CD4-positive, alpha-beta T cell treated with Interleukin-2 at 100 ng/mL for 4 hours (primary cell): Measurements from ENCODE around the gene PCDHB16.
"Not testable (repeated sequence)": the region's sequence is repeated elsewhere in the genome, so short reads cannot be mapped to it uniquely, and the experiment has no call there.

ENCODE experiments used
- DNase-seq: peaks from one replicate; pipeline ENCODE4 v3.0.0-alpha.2; 2020; ENCODE audit warnings: low spot score

The PCDHB16 gene

DNA sequence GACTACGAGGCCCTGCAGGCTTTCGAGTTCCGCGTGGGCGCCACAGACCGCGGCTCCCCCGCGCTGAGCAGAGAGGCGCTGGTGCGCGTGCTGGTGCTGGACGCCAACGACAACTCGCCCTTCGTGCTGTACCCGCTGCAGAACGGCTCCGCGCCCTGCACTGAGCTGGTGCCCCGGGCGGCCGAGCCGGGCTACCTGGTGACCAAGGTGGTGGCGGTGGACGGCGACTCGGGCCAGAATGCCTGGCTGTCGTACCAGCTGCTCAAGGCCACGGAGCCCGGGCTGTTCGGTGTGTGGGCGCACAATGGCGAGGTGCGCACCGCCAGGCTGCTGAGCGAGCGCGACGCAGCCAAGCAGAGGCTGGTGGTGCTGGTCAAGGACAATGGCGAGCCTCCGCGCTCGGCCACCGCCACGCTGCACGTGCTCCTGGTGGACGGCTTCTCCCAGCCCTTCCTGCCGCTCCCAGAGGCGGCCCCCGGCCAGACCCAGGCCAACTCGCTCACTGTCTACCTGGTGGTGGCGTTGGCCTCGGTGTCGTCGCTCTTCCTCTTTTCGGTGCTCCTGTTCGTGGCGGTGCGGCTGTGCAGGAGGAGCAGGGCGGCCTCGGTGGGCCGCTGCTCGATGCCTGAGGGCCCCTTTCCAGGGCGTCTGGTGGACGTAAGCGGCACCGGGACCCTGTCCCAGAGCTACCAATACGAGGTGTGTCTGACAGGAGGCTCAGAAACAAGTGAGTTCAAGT, 2.1 kb downstream of the PCDHB16 start:
- DNase-seq: not testable (repeated sequence)

- DNase-seq: peak; percentile 26
Measured at GRCh38 chr5:141186897-141187512, 4.8 kb downstream of the PCDHB16 start, which contains the start of gene PCDHB9. PCDHB9 (plus strand) TSS chr5:141187161; CDS start chr5:141187319, 158 bp downstream.

GRCh38 chr5:141188682-141189081, 6.5 kb downstream of the PCDHB16 start:
- not testable (repeated sequence) for DNase-seq

- DNase-seq: not testable (repeated sequence)
Measured at GRCh38 chr5:141189131-141189530, 6.9 kb downstream of the PCDHB16 start.

DNA sequence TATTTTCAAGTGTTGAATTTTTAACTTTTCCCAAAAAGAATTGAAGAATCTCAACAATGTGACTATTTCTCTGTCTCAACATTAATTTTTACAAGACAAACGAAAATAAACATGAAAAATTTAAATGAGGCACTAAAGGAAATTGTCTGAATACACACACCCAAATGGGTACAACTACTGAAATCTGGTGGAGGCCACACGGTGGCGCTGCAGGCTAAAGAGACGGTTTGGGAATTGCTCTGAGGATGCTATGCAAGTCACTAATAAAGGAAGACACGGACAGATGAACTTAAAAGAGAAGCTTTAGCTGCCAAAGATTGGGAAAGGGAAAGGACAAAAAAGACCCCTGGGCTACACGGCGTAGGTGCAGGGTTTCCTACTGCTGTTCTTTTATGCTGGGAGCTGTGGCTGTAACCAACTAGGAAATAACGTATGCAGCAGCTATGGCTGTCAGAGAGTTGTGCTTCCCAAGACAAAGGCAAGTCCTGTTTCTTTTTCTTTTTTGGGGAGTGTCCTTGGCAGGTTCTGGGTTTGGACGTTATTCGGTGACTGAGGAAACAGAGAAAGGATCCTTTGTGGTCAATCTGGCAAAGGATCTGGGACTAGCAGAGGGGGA, 10.0 kb downstream of the PCDHB16 start, which contains the start of gene PCDHB10:
TSS of gene PCDHB10 (plus strand) at position 244 of the 616 bp plus-strand sequence. CDS start at position 444, 200 bp downstream.
- DNase-seq: no peak

DNA sequence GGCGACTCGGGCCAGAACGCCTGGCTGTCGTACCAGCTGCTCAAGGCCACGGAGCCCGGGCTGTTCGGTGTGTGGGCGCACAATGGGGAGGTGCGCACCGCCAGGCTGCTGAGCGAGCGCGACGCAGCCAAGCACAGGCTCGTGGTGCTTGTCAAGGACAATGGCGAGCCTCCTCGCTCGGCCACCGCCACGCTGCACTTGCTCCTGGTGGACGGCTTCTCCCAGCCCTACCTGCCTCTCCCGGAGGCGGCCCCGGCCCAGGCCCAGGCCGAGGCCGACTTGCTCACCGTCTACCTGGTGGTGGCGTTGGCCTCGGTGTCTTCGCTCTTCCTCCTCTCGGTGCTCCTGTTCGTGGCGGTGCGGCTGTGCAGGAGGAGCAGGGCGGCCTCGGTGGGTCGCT, 12.1 kb downstream of the PCDHB16 start:
- not testable (repeated sequence) for DNase-seq

DNA sequence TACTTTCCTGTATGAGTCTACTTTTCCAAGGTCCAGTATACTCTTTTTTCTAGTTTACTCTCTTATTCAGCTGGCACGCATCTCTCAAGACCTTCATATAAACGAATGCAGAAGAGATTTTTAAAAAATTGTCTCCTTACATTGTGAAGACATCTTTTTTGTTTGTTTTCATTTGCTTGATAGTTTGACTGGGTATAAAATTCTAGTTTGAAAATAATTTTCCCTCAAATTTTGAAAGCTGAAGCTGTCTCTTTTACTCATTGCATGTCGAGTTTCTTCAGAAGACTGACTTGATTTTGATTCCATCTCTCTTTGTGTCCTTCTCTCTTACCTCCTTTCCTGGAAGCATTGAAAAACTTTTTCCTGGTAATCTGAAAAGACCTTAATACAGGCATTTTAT, 14.2 kb downstream of the PCDHB16 start:
- no peak for DNase-seq

GRCh38 chr5:141199359-141200235, 17.4 kb downstream of the PCDHB16 start, which contains the start of gene PCDHB11:
PCDHB11 (plus strand) TSS chr5:141199627; CDS start chr5:141199775, 148 bp downstream.
- no peak for DNase-seq

GRCh38 chr5:141201126-141201525, 18.9 kb downstream of the PCDHB16 start:
- not testable (repeated sequence) for DNase-seq

DNA sequence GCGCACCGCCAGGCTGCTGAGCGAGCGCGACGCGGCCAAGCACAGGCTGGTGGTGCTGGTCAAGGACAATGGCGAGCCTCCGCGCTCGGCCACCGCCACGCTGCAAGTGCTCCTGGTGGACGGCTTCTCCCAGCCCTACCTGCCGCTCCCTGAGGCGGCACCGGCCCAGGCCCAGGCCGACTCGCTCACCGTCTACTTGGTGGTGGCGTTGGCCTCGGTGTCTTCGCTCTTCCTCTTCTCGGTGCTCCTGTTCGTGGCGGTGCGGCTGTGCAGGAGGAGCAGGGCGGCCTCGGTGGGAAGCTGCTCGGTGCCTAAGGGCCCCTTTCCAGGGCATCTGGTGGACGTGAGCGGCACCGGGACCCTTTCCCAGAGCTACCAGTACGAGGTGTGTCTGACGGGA, 19.5 kb downstream of the PCDHB16 start:
- DNase-seq: not testable (repeated sequence)

DNA sequence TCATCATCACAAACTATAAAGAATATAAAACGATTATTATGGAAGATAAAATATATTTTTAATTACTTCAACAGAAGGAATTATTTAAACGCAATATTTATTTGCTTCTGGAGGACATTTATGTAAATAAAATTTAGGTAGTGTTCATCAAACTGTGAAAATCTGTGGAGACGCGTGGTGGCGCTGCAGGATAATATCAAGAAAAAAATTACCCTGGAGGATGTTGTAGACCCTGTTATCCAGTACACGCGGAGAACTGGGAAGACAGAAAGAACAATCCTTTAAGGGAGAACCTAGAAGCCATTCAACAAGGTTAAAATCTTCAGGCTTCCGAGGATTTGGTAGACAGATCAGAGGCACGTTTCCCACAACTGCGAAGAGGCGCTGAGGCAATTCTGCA, 26.3 kb downstream of the PCDHB16 start, which contains the start of gene PCDHB12:
TSS of gene PCDHB12 (plus strand) at position 242 of the 400 bp plus-strand sequence. CDS start 189 bp downstream, outside the sequence.
- no peak for DNase-seq

DNA sequence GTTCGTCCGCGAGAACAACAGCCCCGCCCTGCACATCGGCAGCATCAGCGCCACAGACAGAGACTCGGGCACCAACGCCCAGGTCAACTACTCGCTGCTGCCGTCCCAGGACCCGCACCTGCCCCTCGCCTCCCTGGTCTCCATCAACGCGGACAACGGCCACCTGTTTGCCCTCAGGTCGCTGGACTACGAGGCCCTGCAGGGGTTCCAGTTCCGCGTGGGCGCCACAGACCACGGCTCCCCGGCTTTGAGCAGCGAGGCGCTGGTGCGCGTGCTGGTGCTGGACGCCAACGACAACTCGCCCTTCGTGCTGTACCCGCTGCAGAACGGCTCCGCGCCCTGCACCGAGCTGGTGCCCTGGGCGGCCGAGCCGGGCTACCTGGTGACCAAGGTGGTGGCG, 28.1 kb downstream of the PCDHB16 start:
- not testable (repeated sequence) for DNase-seq

DNA sequence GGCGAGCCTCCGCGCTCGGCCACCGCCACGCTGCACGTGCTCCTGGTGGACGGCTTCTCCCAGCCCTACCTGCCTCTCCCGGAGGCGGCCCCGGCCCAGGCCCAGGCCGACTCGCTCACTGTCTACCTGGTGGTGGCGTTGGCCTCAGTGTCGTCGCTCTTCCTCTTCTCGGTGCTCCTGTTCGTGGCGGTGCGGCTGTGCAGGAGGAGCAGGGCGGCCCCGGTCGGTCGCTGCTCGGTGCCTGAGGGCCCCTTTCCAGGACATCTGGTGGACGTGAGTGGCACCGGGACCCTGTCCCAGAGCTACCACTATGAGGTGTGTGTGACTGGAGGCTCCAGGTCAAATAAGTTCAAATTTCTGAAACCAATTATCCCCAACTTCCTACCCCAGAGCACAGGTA, 28.7 kb downstream of the PCDHB16 start:
- DNase-seq: not testable (repeated sequence)

DNA sequence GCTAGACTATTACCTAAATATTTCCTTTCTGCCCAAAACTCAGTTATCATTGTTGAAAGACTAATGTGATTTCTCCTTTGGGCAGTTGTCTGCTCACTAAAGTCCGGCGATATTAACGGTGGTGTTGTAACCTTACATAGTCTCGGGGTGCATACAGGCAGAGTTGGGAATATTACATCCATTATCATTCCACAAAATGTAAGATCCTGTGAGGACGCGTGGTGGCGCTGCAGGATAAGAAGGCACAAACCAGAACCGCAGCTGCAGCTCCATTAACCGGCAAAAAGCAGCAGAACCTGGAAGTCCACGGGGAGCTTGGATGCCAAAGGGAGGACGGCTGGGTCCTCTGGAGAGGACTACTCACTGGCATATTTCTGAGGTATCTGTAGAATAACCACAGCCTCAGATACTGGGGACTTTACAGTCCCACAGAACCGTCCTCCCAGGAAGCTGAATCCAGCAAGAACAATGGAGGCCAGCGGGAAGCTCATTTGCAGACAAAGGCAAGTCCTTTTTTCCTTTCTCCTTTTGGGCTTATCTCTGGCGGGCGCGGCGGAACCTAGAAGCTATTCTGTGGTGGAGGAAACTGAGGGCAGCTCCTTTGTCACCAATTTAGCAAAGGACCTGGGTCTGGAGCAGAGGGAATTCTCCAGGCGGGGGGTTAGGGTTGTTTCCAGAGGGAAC, 31.6 kb downstream of the PCDHB16 start, which contains the start of gene PCDHB13:
TSS of gene PCDHB13 (plus strand) at position 264 of the 684 bp plus-strand sequence. CDS start at position 469, 205 bp downstream.
- peak; percentile 13 for DNase-seq

- DNase-seq: not testable (repeated sequence)
Measured at GRCh38 chr5:141214583-141214982, 32.4 kb downstream of the PCDHB16 start.

DNA sequence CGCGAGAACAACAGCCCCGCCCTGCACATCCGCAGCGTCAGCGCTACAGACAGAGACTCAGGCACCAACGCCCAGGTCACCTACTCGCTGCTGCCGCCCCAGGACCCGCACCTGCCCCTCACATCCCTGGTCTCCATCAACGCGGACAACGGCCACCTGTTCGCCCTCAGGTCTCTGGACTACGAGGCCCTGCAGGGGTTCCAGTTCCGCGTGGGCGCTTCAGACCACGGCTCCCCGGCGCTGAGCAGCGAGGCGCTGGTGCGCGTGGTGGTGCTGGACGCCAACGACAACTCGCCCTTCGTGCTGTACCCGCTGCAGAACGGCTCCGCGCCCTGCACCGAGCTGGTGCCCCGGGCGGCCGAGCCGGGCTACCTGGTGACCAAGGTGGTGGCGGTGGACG, 33.3 kb downstream of the PCDHB16 start:
- DNase-seq: not testable (repeated sequence)

DNA sequence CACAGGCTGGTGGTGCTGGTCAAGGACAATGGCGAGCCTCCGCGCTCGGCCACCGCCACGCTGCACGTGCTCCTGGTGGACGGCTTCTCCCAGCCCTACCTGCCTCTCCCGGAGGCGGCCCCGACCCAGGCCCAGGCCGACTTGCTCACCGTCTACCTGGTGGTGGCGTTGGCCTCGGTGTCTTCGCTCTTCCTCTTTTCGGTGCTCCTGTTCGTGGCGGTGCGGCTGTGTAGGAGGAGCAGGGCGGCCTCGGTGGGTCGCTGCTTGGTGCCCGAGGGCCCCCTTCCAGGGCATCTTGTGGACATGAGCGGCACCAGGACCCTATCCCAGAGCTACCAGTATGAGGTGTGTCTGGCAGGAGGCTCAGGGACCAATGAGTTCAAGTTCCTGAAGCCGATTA, 33.8 kb downstream of the PCDHB16 start:
- DNase-seq: not testable (repeated sequence)

DNA sequence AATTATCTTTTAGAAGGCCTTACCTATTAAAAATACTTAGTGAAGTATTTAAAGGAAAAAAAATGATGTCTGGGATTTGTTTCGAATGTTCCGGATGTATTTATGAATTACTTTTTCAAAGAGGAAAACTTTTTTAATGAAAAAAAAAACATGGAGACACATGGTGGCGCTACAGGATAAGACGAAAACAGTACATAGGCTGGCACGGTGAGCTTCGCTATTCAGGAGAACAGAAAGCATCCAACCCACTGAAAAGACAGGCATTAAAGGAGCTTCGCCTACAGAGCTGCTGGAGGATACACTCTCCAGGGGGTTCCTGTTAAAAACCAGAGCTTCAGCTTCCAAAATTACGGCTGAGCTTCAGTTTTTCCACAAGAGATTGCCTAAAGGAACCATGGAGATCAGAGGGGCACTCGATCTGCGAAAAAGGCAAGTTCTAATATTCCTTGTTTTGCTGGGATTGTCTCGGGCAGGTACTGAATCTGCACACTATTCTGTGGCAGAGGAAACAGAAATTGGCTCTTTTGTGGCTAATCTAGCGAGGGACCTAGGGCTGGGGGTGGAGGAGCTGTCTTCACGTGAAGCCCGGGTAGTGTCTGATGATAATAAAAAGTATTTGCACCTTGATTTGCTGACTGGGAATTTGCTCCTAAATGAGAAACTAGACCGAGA, 41.1 kb downstream of the PCDHB16 start, which contains the start of gene PCDHB14:
TSS of gene PCDHB14 (plus strand) at position 232 of the 672 bp plus-strand sequence. CDS start at position 395, 163 bp downstream.
- no peak for DNase-seq

DNA sequence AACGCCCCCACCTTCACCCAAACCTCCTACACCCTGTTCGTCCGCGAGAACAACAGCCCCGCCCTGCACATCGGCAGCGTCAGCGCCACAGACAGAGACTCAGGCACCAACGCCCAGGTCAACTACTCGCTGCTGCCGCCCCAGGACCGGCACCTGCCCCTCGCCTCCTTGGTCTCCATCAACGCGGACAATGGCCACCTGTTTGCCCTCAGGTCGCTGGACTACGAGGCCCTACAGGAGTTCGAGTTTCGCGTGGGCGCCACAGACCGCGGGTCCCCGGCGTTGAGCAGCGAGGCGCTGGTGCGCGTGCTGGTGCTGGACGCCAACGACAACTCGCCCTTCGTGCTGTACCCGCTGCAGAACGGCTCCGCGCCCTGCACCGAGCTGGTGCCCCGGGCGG, 42.7 kb downstream of the PCDHB16 start:
- not testable (repeated sequence) for DNase-seq

DNA sequence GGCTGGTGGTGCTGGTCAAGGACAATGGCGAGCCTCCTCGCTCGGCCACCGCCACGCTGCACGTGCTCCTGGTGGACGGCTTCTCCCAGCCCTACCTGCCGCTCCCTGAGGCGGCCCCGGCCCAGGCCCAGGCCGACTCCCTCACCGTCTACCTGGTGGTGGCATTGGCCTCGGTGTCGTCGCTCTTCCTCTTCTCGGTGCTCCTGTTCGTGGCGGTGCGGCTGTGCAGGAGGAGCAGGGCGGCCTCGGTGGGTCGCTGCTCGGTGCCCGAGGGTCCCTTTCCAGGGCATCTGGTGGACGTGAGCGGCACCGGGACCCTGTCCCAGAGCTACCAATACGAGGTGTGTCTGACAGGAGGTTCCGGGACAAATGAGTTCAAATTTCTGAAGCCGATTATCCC, 43.2 kb downstream of the PCDHB16 start:
- DNase-seq: not testable (repeated sequence)
